GM12878 (cell line): Measurements from ENCODE around the gene USP47. TPM values are rescaled to one million over a fixed set of nuclear protein-coding genes. Genes with fewer than 3 reads are reported as not detected.

ENCODE experiments used
- ATAC-seq: fragments of 200-7000 bp; cut with Tn5 transposase; 3 replicates; pipeline ENCODE4 v1.9.1; 2020; ENCODE audit warnings: mild to moderate bottlenecking, moderate library complexity
- BruUV-seq: library from RNA; stranded (reverse); fragments of 400-500 nt; replicated peaks from 2 replicates; lab custom pipeline; 2021; lab: Mats Ljungman, UMichigan
- CTCF ChIA-PET: fragments of 300-600 bp; sonication (Branson Sonifier 250); formaldehyde crosslinking; extraction: SDS; loops from one replicate; lab custom pipeline; 2021; ENCODE audit warnings: inconsistent platforms; lab: Yijun Ruan, JAX
- POLR2A ChIA-PET: fragments of 350-600 bp; formaldehyde crosslinking; extraction: SDS; loops from one replicate; lab custom pipeline; 2021; ENCODE audit warnings: inconsistent platforms; lab: Charles Lee
- RAD21 ChIA-PET: fragments of 300-600 bp; sonication (Branson Sonifier 250); formaldehyde crosslinking; loops from one replicate; lab custom pipeline; 2023; ENCODE audit warnings: antibody characterized with exemption; ENCODE audit not compliant: unreplicated experiment; lab: Charles Lee
- SMC1A ChIA-PET: fragments of 300-600 bp; sonication (Branson Sonifier 250); formaldehyde crosslinking; loops from one replicate; lab custom pipeline; 2023; ENCODE audit not compliant: unreplicated experiment, uncharacterized antibody; lab: Charles Lee
- DNase-seq: peaks from one replicate; pipeline ENCODE4 v3.0.0-alpha.2; 2011; ENCODE audit warnings: low read depth, low spot score
- FAIRE-seq: peaks from 3 replicates; lab custom pipeline; 2011; peaks lifted over from hg19 to GRCh38; lab: Jason Lieb, UNC
- H2AFZ ChIP-seq: 2 replicates; pipeline ENCODE4 v1.6.0; 2011; ENCODE audit warnings: low read depth, low read length, control low read depth; ENCODE audit not compliant: control insufficient read depth
- H3K27ac ChIP-seq: 2 replicates; pipeline ENCODE4 v1.5.1; 2011; ENCODE audit warnings: control low read depth; ENCODE audit not compliant: control insufficient read depth, insufficient read depth
- H3K27me3 ChIP-seq, 2 experiments: replicated peaks in 1 of 2; 2 replicates each; pipeline versions ENCODE4 v1.6.0 to v1.6.1; 2011; ENCODE audit warnings: low read length in 1 of 2; ENCODE audit not compliant: control insufficient read depth in 2 of 2, insufficient read depth in 2 of 2
- H3K36me3 ChIP-seq, 2 experiments: 2 replicates each; pipeline ENCODE4 v1.5.1; 2011; ENCODE audit warnings: low read length in 1 of 2; ENCODE audit not compliant: control insufficient read depth in 2 of 2, insufficient read depth in 2 of 2
- H3K4me1 ChIP-seq: 2 replicates; pipeline ENCODE4 v1.6.1; 2011; ENCODE audit warnings: mild to moderate bottlenecking, low read length, moderate library complexity, mixed read lengths; ENCODE audit not compliant: control insufficient read depth, insufficient read depth
- H3K4me2 ChIP-seq: 2 replicates; pipeline ENCODE4 v1.6.0; 2011; ENCODE audit warnings: control low read depth; ENCODE audit not compliant: control insufficient read depth, insufficient read depth
- H3K4me3 ChIP-seq: fragments of 200-600 bp; sonication (generic); 2 replicates; pipeline ENCODE4 v1.5.1; 2016
- H3K79me2 ChIP-seq: 2 replicates; pipeline ENCODE4 v1.6.0; 2011; ENCODE audit warnings: low read length; ENCODE audit not compliant: control insufficient read depth, insufficient read depth
- H3K9ac ChIP-seq: 2 replicates; pipeline ENCODE4 v1.8.0; 2011; ENCODE audit warnings: low read length, control low read depth, mixed read lengths; ENCODE audit not compliant: control insufficient read depth, insufficient read depth
- H3K9me3 ChIP-seq: replicated peaks from 3 replicates; pipeline ENCODE4 v1.5.1; 2011; ENCODE audit warnings: mild to moderate bottlenecking, low read length; ENCODE audit not compliant: control insufficient read depth, insufficient read depth
- H4K20me1 ChIP-seq: 2 replicates; pipeline ENCODE4 v1.6.0; 2011; ENCODE audit not compliant: control insufficient read depth, insufficient read depth
- BHLHE40 ChIP-seq, 2 experiments: fragments of 450-650 bp in 1 of 2; IDR thresholded peaks; 2 replicates each; pipeline ENCODE4 v1.6.1; 2011 to 2017; ENCODE audit warnings: low read depth in 2 of 2, borderline replicate concordance in 1 of 2, improper control_type of control experiment in 1 of 2, low read length in 1 of 2, mild to moderate bottlenecking in 1 of 2
- CBFB ChIP-seq: IDR thresholded peaks from 2 replicates; pipeline ENCODE4 v1.6.1; 2016; ENCODE audit warnings: antibody characterized with exemption, low read depth
- CREB1 ChIP-seq: IDR thresholded peaks from 2 replicates; pipeline ENCODE4 v1.6.1; 2012; ENCODE audit warnings: low read depth, mild to moderate bottlenecking, inconsistent platforms
- KDM1A ChIP-seq: fragments of 200-600 bp; sonication (generic); IDR thresholded peaks from 2 replicates; pipeline ENCODE4 v1.6.1; 2016; ENCODE audit warnings: borderline replicate concordance
- NFYB ChIP-seq: IDR thresholded peaks from 2 replicates; pipeline ENCODE4 v1.6.1; 2011; ENCODE audit warnings: low read depth, mild to moderate bottlenecking, low read length, improper control_type of control experiment, moderate library complexity; ENCODE audit not compliant: insufficient read depth
- NR2C2 ChIP-seq: IDR thresholded peaks from 2 replicates; pipeline ENCODE4 v1.6.1; 2011; ENCODE audit warnings: borderline replicate concordance, low read depth; ENCODE audit not compliant: control insufficient read depth, insufficient read length
- PKNOX1 ChIP-seq: fragments of 450-650 bp; IDR thresholded peaks from 2 replicates; pipeline ENCODE4 v1.6.1; 2016; ENCODE audit warnings: mild to moderate bottlenecking
- RUNX3 ChIP-seq: IDR thresholded peaks from 2 replicates; pipeline ENCODE4 v1.6.1; 2012; ENCODE audit warnings: low read length, inconsistent platforms
- ZNF217 ChIP-seq: fragments of 450-650 bp; IDR thresholded peaks from 2 replicates; pipeline ENCODE4 v1.6.1; 2017; ENCODE audit warnings: antibody characterized with exemption, mild to moderate bottlenecking
- in situ Hi-C: fragments of 300-500 bp; cut with MboI; formaldehyde crosslinking; loops from 9 replicates; pipeline ENCODE4 v1.14.3; 2018; ENCODE audit warnings: mixed read lengths
- intact Hi-C: fragments of 100-400 bp; cut with micrococcal nuclease; formaldehyde crosslinking; loops from one replicate; pipeline ENCODE4 v1.14.2; 2022; ENCODE audit not compliant: unreplicated experiment
- polyA plus RNA-seq, 11 experiments: library from polyadenylated mRNA; depleted of rRNA in 4 of 11; unstranded in 6 of 11; stranded (reverse) in 5 of 11; fragments of >200 nt; fragmentation: Nextera tagmentation in 4 of 11; fragmentation: Illumina TruSeq in 1 of 11; extraction: Ambion mirVana in 4 of 11; extraction: Trizol in 1 of 11; gene quantifications; 1 replicate in 1 of 11; 2 replicates in 10 of 11; pipeline versions ENCODE4 v1.2.1 to v1.2.3, GENCODE V29; 2011 to 2016; ENCODE audit warnings: inconsistent platforms in 2 of 11, missing spikeins in 2 of 11, low read depth in 1 of 11
- total RNA-seq, 4 experiments: library from RNA; depleted of rRNA in 3 of 4; stranded (reverse); fragments of >200 nt in 3 of 4; fragmentation: Illumina TruSeq in 1 of 4; extraction: Trizol in 1 of 4; gene quantifications; 2 replicates each; pipeline versions ENCODE4 v1.2.1 to v1.2.3, GENCODE V29; 2013 to 2021

USP47 gene
- total and polyA plus RNA-seq, 10 of the 15 experiments (the other 5 are each of a cell fraction or from before 2014, with no cell fraction given) = 13.9 to 54.0 (median 31.6) TPM

- no peaks in the 10 kb centered on the region for H4K20me1 ChIP-seq
- ChIA-PET SMC1A (interaction anchor here (0.7 to 1.0 kb wide), 2 partner anchors 13 to 784 kb away, joined by 3 read pairs; no protein-coding TSS in a partner anchor), CTCF (no interaction called here), RAD21 (no interaction called here), POLR2A (no interaction called here)
- BruUV-seq = no TSS peak
- H3K9ac ChIP-seq = no peak overlapping the region
- no peaks in the 10 kb centered on the region for H3K27me3 ChIP-seq
- peaks cover 4 to 8% of the 10 kb centered on the region in 2 experiments for H3K36me3 ChIP-seq
- ATAC-seq = no peak
- in situ Hi-C loops (no loop called here), intact Hi-C loops (no loop called here)
- H3K27ac ChIP-seq = no peak overlapping the region
- no peak overlapping the region for H3K4me3 ChIP-seq
- H3K9me3 ChIP-seq = no peaks in the 10 kb centered on the region
- H3K4me2 ChIP-seq = no peak overlapping the region
- no peaks in the 10 kb centered on the region for H3K79me2 ChIP-seq
- no peak for FAIRE-seq
- TF ChIP-seq CBFB = no peak
- TF ChIP-seq NFYB = no peak
- TF ChIP-seq CREB1 = no peak
- no peak for TF ChIP-seq BHLHE40 (IDR thresholded peaks at IDR 0.05; ENCODE audit: borderline replicate concordance in 1 of 2, low read depth in 2 of 2, low read length in 1 of 2)
- TF ChIP-seq RUNX3 = no peak
- no peak for TF ChIP-seq NR2C2
- TF ChIP-seq KDM1A = no peak
- no peak for TF ChIP-seq PKNOX1
- no peak for TF ChIP-seq ZNF217
- no peak for DNase-seq
- H3K4me1 ChIP-seq = no peaks in the 10 kb centered on the region
- H2AFZ ChIP-seq = no peak overlapping the region
Observed at GRCh38 chr11:11940551-11940950, 98.8 kb downstream of the USP47 start.
